Endothelial cell of umbilical vein (primary cell): ENCODE data around the gene LOXL4. TPM values are rescaled to one million over a fixed set of nuclear protein-coding genes. Genes with fewer than 3 reads are reported as not detected.

Source experiments
- BruUV-seq: library from RNA; stranded (reverse); fragments of 400-500 nt; replicated peaks from 2 replicates; lab custom pipeline; 2021; lab: Mats Ljungman, UMichigan
- CTCF ChIA-PET: fragments of 300-600, 350-600 bp; sonication (Branson Sonifier 250); formaldehyde crosslinking; loops from one replicate; lab custom pipeline; 2021; ENCODE audit warnings: antibody characterized with exemption, inconsistent platforms; lab: Charles Lee
- POLR2A ChIA-PET: fragments of 300-600, 350-600 bp; sonication (Branson Sonifier 250); formaldehyde crosslinking; loops from one replicate; lab custom pipeline; 2021; ENCODE audit warnings: antibody characterized with exemption, inconsistent platforms; lab: Charles Lee
- DNase-seq: peaks from one replicate; pipeline ENCODE4 v3.0.0-alpha.2; 2011; ENCODE audit warnings: low read depth, low spot score
- FAIRE-seq: peaks from 2 replicates; lab custom pipeline; 2011; peaks lifted over from hg19 to GRCh38; lab: Jason Lieb, UNC
- H2AFZ ChIP-seq: 2 replicates; pipeline ENCODE4 v1.6.0; 2012; ENCODE audit warnings: low read depth, low read length, control low read depth, inconsistent platforms
- H3K27ac ChIP-seq: 2 replicates; pipeline ENCODE4 v1.5.1; 2011; ENCODE audit warnings: low read depth, mild to moderate bottlenecking, control low read depth, low read length, moderate library complexity; ENCODE audit not compliant: insufficient read depth
- H3K27me3 ChIP-seq, 2 experiments: 2 replicates each; pipeline versions ENCODE4 v1.6.0 to v1.6.1; 2011; ENCODE audit warnings: low read length in 2 of 2, mixed read lengths in 1 of 2; ENCODE audit not compliant: control insufficient read depth in 2 of 2, insufficient read depth in 2 of 2
- H3K36me3 ChIP-seq, 2 experiments: 2 replicates in 1 of 2; 3 replicates in 1 of 2; pipeline ENCODE4 v1.5.1; 2011; ENCODE audit warnings: low read length in 2 of 2, mild to moderate bottlenecking in 1 of 2, moderate library complexity in 1 of 2; ENCODE audit not compliant: control insufficient read depth in 2 of 2, insufficient read depth in 2 of 2; ENCODE audit errors: extremely low read depth in 1 of 2
- H3K4me1 ChIP-seq: 3 replicates; pipeline ENCODE4 v1.5.1; 2011; ENCODE audit warnings: mild to moderate bottlenecking, low read length; ENCODE audit not compliant: control insufficient read depth, insufficient read depth; ENCODE audit errors: extremely low read depth
- H3K4me2 ChIP-seq: 2 replicates; pipeline ENCODE4 v1.6.1; 2011; ENCODE audit warnings: low read length, control low read depth, mixed read lengths; ENCODE audit not compliant: insufficient read depth
- H3K4me3 ChIP-seq, 3 experiments: fragments of 200-600 bp in 1 of 3; sonication (generic), shearing (Covaris generic) in 1 of 3; replicated peaks in 1 of 3; 2 replicates each; pipeline ENCODE4 v1.5.1; 2011 to 2016; ENCODE audit warnings: control low read depth in 3 of 3, low read length in 3 of 3, mild to moderate bottlenecking in 2 of 3, inconsistent platforms in 1 of 3, low read depth in 1 of 3, moderate library complexity in 1 of 3; ENCODE audit not compliant: insufficient read depth in 1 of 3
- H3K79me2 ChIP-seq: 2 replicates; pipeline ENCODE4 v1.6.0; 2012; ENCODE audit warnings: low read length, inconsistent platforms; ENCODE audit not compliant: control insufficient read depth, insufficient read depth
- H3K9ac ChIP-seq: replicated peaks from 2 replicates; pipeline ENCODE3; 2011; ENCODE audit warnings: low read length, control low read depth; ENCODE audit not compliant: insufficient read depth; ENCODE audit errors: extremely low read depth
- H3K9me1 ChIP-seq: replicated peaks from 3 replicates; pipeline ENCODE4 v1.6.0; 2011; ENCODE audit warnings: mild to moderate bottlenecking, low read length; ENCODE audit not compliant: control insufficient read depth, insufficient read depth; ENCODE audit errors: extremely low read depth
- H3K9me3 ChIP-seq: replicated peaks from 2 replicates; pipeline ENCODE4 v1.5.1; 2012; ENCODE audit warnings: low read length, inconsistent platforms; ENCODE audit not compliant: control insufficient read depth, insufficient read depth
- H4K20me1 ChIP-seq: replicated peaks from 2 replicates; pipeline ENCODE3; 2011; ENCODE audit warnings: mild to moderate bottlenecking, low read length; ENCODE audit not compliant: control insufficient read depth, insufficient read depth; ENCODE audit errors: extremely low read depth
- EZH2 ChIP-seq: IDR thresholded peaks from 2 replicates; pipeline ENCODE4 v1.6.1; 2012; ENCODE audit warnings: borderline replicate concordance, low read depth, mild to moderate bottlenecking, moderate library complexity, low read length, inconsistent platforms; ENCODE audit not compliant: severe bottlenecking
- FOS ChIP-seq: IDR thresholded peaks from 2 replicates; pipeline ENCODE4 v1.6.1; 2011; ENCODE audit warnings: mild to moderate bottlenecking, low read length, moderate library complexity, borderline replicate concordance; ENCODE audit not compliant: insufficient read depth
- GATA2 ChIP-seq: IDR thresholded peaks from 2 replicates; pipeline ENCODE4 v1.7.0; 2011; ENCODE audit warnings: low read depth, mild to moderate bottlenecking, moderate library complexity, mixed read lengths, low read length; ENCODE audit not compliant: insufficient read length, insufficient read depth
- JUN ChIP-seq: IDR thresholded peaks from 2 replicates; pipeline ENCODE4 v1.6.1; 2011; ENCODE audit warnings: borderline replicate concordance, low read depth; ENCODE audit not compliant: insufficient read length, insufficient read depth
- MYC ChIP-seq: IDR thresholded peaks from one replicate; pipeline ENCODE4 v1.6.1; 2011; ENCODE audit warnings: mild to moderate bottlenecking, low read depth, low read length
- POLR2A ChIP-seq: IDR thresholded peaks from 2 replicates; pipeline ENCODE4 v1.6.1; 2012; ENCODE audit warnings: low read depth, mild to moderate bottlenecking, control low read depth, low read length
- POLR2AphosphoS5 ChIP-seq: IDR thresholded peaks from 2 replicates; pipeline ENCODE4 v1.6.1; 2012; ENCODE audit warnings: low read depth, mild to moderate bottlenecking, control low read depth, low read length, moderate library complexity; ENCODE audit not compliant: insufficient read depth
- dilution Hi-C: fragments of 300-500 bp; cut with MboI; formaldehyde crosslinking; loops from one replicate; pipeline ENCODE4 v1.15.0; 2019; ENCODE audit warnings: low sequenced_read_pairs; ENCODE audit not compliant: extremely low pct_ligation_motif_present
- intact Hi-C: fragments of 100-400 bp; cut with micrococcal nuclease; formaldehyde crosslinking; loops from one replicate; pipeline ENCODE4 v1.10.0; 2022
- polyA plus RNA-seq, 4 experiments: library from polyadenylated mRNA; depleted of rRNA in 3 of 4; stranded (reverse) in 3 of 4; unstranded in 1 of 4; fragments of >200 nt; gene quantifications; 2 replicates each; pipeline versions ENCODE4 v1.2.1 to v1.2.3, GENCODE V29; 2011 to 2012; ENCODE audit warnings: missing spikeins in 1 of 4
- total RNA-seq: library from RNA; stranded (reverse); gene quantifications from 2 replicates; pipeline ENCODE4 v1.2.3, GENCODE V29; 2021
- TF ChIP-seq, protein P1 (sequence below), 2 donors: IDR thresholded peaks; 1 replicate in 1 of 2; 2 replicates in 1 of 2; pipeline ENCODE4 v1.5.1; 2011; ENCODE audit warnings: low read length in 2 of 2, mild to moderate bottlenecking in 2 of 2, moderate library complexity in 2 of 2, control low read depth in 1 of 2, inconsistent platforms in 1 of 2, low read depth in 1 of 2; ENCODE audit not compliant: insufficient read depth in 1 of 2; ENCODE audit errors: extremely low read depth in 1 of 2
- TF ChIP-seq, protein P2 (sequence below): IDR thresholded peaks from 2 replicates; pipeline ENCODE4 v1.6.1; 2011; ENCODE audit not compliant: insufficient read depth, insufficient read length

LOXL4 gene
- total and polyA plus RNA-seq, 2 donors (not counting 3 experiments of a cell fraction or from before 2014, with no cell fraction given) = 1.4 to 1.9 TPM

DNA sequence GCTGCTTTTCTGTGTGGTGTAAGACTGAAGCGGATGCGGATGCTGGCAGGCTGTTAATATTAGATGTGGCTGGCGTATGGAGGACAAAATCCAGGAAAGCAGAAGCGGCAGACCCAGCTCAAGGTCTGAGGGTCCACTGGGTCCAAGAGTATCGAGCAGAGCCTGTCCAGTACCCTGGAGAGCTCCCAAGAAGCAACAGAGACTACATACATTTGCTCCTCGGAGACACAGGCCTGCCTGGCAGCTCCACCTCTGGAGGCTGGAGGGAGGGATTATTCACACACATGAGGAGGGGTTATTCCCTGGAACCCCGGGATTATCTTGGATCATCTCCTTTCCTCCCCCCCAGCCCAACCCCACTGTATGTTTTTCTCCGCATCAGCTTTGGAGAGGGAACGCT, 31.3 kb upstream of the LOXL4 start:
- H3K9me1 ChIP-seq = no peaks in the 10 kb centered on the region
- no peaks in the 10 kb centered on the region for H4K20me1 ChIP-seq
- TF ChIP-seq, protein P1, sequence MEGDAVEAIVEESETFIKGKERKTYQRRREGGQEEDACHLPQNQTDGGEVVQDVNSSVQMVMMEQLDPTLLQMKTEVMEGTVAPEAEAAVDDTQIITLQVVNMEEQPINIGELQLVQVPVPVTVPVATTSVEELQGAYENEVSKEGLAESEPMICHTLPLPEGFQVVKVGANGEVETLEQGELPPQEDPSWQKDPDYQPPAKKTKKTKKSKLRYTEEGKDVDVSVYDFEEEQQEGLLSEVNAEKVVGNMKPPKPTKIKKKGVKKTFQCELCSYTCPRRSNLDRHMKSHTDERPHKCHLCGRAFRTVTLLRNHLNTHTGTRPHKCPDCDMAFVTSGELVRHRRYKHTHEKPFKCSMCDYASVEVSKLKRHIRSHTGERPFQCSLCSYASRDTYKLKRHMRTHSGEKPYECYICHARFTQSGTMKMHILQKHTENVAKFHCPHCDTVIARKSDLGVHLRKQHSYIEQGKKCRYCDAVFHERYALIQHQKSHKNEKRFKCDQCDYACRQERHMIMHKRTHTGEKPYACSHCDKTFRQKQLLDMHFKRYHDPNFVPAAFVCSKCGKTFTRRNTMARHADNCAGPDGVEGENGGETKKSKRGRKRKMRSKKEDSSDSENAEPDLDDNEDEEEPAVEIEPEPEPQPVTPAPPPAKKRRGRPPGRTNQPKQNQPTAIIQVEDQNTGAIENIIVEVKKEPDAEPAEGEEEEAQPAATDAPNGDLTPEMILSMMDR (IDR thresholded peaks at IDR 0.05; ENCODE audit: extremely low read depth in 1 of 2, insufficient read depth in 1 of 2, low read depth in 1 of 2, low read length in 2 of 2) = no peak
- H3K36me3 ChIP-seq = no peaks in the 10 kb centered on the region
- no peak overlapping the region for H3K4me3 ChIP-seq
- H3K27ac ChIP-seq = no peak overlapping the region
- no peak overlapping the region for H3K9ac ChIP-seq
- ChIA-PET CTCF (interaction anchor here (0.7 to 2.1 kb wide), 4 partner anchors 10 to 129 kb away, joined by 3 to 12 read pairs (median 4); no protein-coding TSS in a partner anchor), POLR2A (no interaction called here)
- DNase-seq (no peak), FAIRE-seq (no peak)
- no peak overlapping the region for H3K4me2 ChIP-seq
- no TSS peak for BruUV-seq
- intact Hi-C loops (no loop called here), dilution Hi-C loops (no loop called here)
- H3K27me3 ChIP-seq = peaks cover 3 to 15% of the 10 kb centered on the region in 2 experiments
- no peak overlapping the region for H2AFZ ChIP-seq
- H3K79me2 ChIP-seq = no peaks in the 10 kb centered on the region
- no peaks in the 10 kb centered on the region for H3K9me3 ChIP-seq
- H3K4me1 ChIP-seq = no peaks in the 10 kb centered on the region

DNA sequence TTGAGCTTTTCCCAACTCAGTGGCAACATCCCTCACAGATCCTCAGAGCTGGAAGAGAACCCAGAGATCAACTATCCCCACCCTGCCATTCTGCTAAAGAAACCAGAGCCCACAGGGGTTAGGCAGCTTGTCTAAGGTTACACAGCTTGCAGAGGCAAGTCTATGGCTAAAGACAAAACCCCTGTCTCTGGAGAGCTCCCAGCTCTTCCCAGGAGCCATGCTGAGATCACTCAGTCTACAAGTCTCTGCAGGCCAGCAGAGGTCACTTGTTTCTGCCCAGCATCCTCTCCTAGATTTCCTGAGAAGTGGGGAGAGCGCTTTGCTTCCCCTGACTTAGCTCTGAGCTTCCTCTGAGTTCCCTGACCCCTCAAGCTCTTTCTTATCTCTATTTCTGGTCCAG, 28.5 kb upstream of the LOXL4 start:
- POLR2A ChIA-PET = no interaction called here
- intact Hi-C loops = no loop called here
- Histone ChIP-seq H2AFZ (no peak overlapping the region), H3K9me1 (no peaks in the 10 kb centered on the region), H3K4me3 (no peak overlapping the region), H4K20me1 (no peaks in the 10 kb centered on the region), H3K27me3 (peaks cover 5 to 13% of the 10 kb centered on the region in 2 experiments), H3K4me1 (no peaks in the 10 kb centered on the region), H3K79me2 (no peaks in the 10 kb centered on the region), H3K4me2 (no peak overlapping the region), H3K27ac (no peak overlapping the region), H3K36me3 (no peaks in the 10 kb centered on the region), H3K9me3 (no peaks in the 10 kb centered on the region), H3K9ac (no peak overlapping the region)
- DNase-seq = no peak
- CTCF ChIA-PET = interaction anchor here (0.7 to 1.6 kb wide), 5 partner anchors 10 to 65 kb away, joined by 3 to 5 read pairs (median 4); no protein-coding TSS in a partner anchor
- dilution Hi-C loops = no loop called here
- no peak for FAIRE-seq
- TF ChIP-seq POLR2AphosphoS5 (no peak), GATA2 (no peak), JUN (no peak), MYC (no peak), FOS (no peak), POLR2A (no peak), EZH2 (no peak)
- TF ChIP-seq, protein P2, sequence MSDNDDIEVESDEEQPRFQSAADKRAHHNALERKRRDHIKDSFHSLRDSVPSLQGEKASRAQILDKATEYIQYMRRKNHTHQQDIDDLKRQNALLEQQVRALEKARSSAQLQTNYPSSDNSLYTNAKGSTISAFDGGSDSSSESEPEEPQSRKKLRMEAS = no peak
- TF ChIP-seq, protein P1 (IDR thresholded peaks at IDR 0.05; ENCODE audit: extremely low read depth in 1 of 2, insufficient read depth in 1 of 2, low read depth in 1 of 2, low read length in 2 of 2) = no peak
- no TSS peak for BruUV-seq
